OCI-LY3 (cell line): Measurements from ENCODE around the gene SFMBT1.

ENCODE experiments used
- CTCF ChIP-seq: fragments of 200-600, 300-600 bp; sonication (generic); IDR thresholded peaks from 2 replicates; pipeline ENCODE4 v1.5.1; 2014; ENCODE audit warnings: antibody characterized with exemption, low read length, low read depth
- EZH2phosphoT487 ChIP-seq: fragments of 200-600 bp; shearing (Covaris generic); IDR thresholded peaks from 2 replicates; pipeline ENCODE4 v1.6.1; 2018; ENCODE audit warnings: antibody characterized with exemption, mixed run types, low read depth

- TF ChIP-seq CTCF, result no peak
- no peak for TF ChIP-seq EZH2phosphoT487
Measured at GRCh38 chr3:52857864-52858263, 188.0 kb downstream of the SFMBT1 start.
